Adrenal gland (tissue), 5 donors: ENCODE data around the gene TFB1M.

Experiments
- POLR2A ChIP-seq, 2 donors: fragments of 450-650 bp; IDR thresholded peaks; one replicate each; pipeline ENCODE4 v1.6.1; 2017; ENCODE audit warnings: antibody characterized with exemption in 2 of 2, mild to moderate bottlenecking in 2 of 2, moderate library complexity in 1 of 2
- TF ChIP-seq, protein P1 (sequence below), 6 experiments: fragments of 450-650 bp in 4 of 6; fragments of 200-600 bp in 2 of 6; sonication (generic) in 1 of 6; IDR thresholded peaks; 1 replicate in 5 of 6; 2 replicates in 1 of 6; pipeline versions ENCODE4 v1.5.1 to v1.8.0; 2016 to 2021; ENCODE audit warnings: antibody characterized with exemption in 6 of 6, mild to moderate bottlenecking in 2 of 6, moderate library complexity in 1 of 6
- donor health status: DM: no; HTN: no; CAD: no.

DNA sequence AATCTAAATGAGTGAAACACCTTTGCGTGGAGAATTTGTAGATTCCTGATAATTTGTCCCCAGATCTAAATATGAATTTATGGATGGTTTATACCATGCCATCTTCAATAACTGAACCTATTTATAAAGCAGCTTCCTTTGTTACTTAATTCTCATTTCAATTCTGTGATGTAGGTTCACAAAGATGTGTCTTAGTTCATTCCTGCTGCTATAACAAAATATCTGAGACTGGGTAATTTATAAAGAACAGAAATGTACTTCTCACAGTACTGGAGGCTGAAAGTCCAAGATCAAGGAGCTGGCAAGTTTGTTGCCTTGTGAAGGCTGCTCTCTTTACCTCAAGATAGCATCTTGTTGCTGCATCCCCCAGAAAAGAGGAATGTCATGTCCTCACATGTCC, 2.1 kb upstream of the TFB1M start:
- TF ChIP-seq, protein P1, sequence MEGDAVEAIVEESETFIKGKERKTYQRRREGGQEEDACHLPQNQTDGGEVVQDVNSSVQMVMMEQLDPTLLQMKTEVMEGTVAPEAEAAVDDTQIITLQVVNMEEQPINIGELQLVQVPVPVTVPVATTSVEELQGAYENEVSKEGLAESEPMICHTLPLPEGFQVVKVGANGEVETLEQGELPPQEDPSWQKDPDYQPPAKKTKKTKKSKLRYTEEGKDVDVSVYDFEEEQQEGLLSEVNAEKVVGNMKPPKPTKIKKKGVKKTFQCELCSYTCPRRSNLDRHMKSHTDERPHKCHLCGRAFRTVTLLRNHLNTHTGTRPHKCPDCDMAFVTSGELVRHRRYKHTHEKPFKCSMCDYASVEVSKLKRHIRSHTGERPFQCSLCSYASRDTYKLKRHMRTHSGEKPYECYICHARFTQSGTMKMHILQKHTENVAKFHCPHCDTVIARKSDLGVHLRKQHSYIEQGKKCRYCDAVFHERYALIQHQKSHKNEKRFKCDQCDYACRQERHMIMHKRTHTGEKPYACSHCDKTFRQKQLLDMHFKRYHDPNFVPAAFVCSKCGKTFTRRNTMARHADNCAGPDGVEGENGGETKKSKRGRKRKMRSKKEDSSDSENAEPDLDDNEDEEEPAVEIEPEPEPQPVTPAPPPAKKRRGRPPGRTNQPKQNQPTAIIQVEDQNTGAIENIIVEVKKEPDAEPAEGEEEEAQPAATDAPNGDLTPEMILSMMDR (IDR thresholded peaks at IDR 0.05) = no peak
- TF ChIP-seq POLR2A (IDR thresholded peaks at IDR 0.05) = no peak
